HG03039 (cell line): Measurements from ENCODE around the gene PAGE2B.
"Not testable (repeated sequence)": the region's sequence is repeated elsewhere in the genome, so short reads cannot be mapped to it uniquely, and the experiment has no call there.

ENCODE experiments used
- ATAC-seq: cut with Tn5 transposase; IDR thresholded peaks from one replicate; pipeline ENCODE4 v1.9.1; 2021; ENCODE audit warnings: mild to moderate bottlenecking, moderate library complexity; ENCODE audit not compliant: unreplicated experiment

PAGE2B gene

DNA sequence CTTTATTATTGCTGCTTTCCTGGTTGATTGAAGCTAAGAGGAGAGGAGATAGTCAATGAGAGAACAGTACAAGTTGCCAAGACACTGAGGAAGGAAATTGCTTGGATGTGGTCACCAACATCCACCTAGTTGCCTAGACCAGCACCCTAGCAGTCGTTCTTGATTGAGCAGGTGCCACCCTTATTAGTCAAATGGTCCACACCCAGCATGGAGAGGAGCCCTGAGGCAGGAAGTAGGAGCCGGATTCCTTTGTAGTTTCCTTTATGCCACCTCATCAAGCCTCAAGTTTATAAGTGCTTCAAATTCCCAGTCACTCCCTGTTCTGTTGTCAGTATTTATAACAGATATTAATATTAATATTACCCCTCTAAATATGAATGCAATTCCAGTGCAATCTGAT lies 33.1 kb downstream of the PAGE2B start:
- ATAC-seq: no peak

GRCh38 chrX:55109306-55109705 lies 34.5 kb downstream of the PAGE2B start:
- no peak for ATAC-seq

GRCh38 chrX:55111578-55112254 lies 36.9 kb downstream of the PAGE2B start:
- ATAC-seq: no peak

- ATAC-seq: not testable (repeated sequence)
Measured at GRCh38 chrX:55116589-55116988, 41.8 kb downstream of the PAGE2B start.

- ATAC-seq: no peak
Measured at GRCh38 chrX:55118574-55118973, 43.7 kb downstream of the PAGE2B start.

- ATAC-seq: no peak
Measured at GRCh38 chrX:55119271-55119670, 44.4 kb downstream of the PAGE2B start.

DNA sequence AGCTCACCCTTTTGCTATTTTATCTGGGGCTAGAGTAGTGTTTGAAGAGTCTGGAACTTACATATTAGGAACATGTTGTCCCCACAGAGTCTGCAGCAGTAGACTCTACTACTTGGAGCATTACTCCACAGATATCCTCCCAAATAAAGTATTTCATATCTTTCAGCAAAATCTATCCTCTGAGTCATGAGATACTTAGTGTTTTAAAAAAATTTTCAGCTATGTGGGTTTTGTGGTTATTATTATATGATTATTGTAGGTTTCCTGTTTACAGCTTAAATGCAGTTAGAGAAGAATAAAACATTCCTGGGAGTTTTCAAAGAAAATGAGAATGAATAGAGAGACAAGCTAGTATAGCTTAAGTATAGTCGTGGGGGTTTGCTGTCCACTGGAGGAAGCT lies 44.9 kb downstream of the PAGE2B start:
- ATAC-seq: no peak

GRCh38 chrX:55120761-55121358 lies 46.0 kb downstream of the PAGE2B start:
- ATAC-seq: no peak

GRCh38 chrX:55123900-55124299 lies 49.1 kb downstream of the PAGE2B start:
- ATAC-seq: no peak

GRCh38 chrX:55127692-55128091 lies 52.9 kb downstream of the PAGE2B start:
- ATAC-seq: no peak
